ENCODE data around the gene TXNL4A.

Gene TXNL4A

GRCh38 chr18:79921984-79922965 is 66.1 kb downstream of the TXNL4A start:
- no peak for TF ChIP-seq CTCF (IDR thresholded peaks at IDR 0.05; ENCODE audit: insufficient read depth, missing control alignments)
- DNase-seq (ENCODE audit: insufficient read length, low spot score) (no peak), FAIRE-seq (no peak)
